Astrocyte of the spinal cord (primary cell): ENCODE measurements around the gene ANK3.

Experiments
- DNase-seq: peaks from one replicate; pipeline ENCODE4 v3.0.0; 2011; ENCODE audit warnings: low read depth, low spot score
- H3K4me3 ChIP-seq: 2 replicates; pipeline ENCODE4 v1.5.1; 2011; ENCODE audit warnings: low read depth, mild to moderate bottlenecking, low read length, moderate library complexity
- in situ Hi-C: cut with HindIII; loops from 2 replicates; pipeline ENCODE4 v1.10.0; 2017; ENCODE audit warnings: low sequenced_read_pairs
- TF ChIP-seq, protein P1 (sequence below): IDR thresholded peaks from 2 replicates; pipeline ENCODE4 v1.5.1; 2012; ENCODE audit warnings: low read depth, mild to moderate bottlenecking, low read length, inconsistent platforms

ANK3 gene

DNA sequence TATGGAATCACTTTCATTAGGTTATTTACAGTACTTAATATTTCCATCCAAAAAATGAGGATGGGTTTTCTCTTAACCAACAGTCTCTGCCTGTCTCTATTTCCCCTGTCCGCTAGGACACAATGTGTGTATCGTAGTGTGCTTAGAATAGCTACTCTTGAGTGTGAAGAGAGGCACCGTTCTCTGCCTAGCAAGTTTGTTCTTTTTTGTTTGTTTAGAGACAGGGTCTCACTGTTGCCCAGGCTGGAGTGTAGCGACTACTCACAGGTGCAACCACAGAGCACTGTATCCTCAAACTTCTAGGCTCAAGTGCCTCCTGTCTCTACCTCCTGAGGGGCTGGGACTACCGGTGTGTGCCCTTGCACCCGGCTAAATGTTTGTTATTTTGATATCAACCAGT, 121.9 kb downstream of the ANK3 start:
- no peak for DNase-seq
- in situ Hi-C loops = no loop called here
- TF ChIP-seq, protein P1, sequence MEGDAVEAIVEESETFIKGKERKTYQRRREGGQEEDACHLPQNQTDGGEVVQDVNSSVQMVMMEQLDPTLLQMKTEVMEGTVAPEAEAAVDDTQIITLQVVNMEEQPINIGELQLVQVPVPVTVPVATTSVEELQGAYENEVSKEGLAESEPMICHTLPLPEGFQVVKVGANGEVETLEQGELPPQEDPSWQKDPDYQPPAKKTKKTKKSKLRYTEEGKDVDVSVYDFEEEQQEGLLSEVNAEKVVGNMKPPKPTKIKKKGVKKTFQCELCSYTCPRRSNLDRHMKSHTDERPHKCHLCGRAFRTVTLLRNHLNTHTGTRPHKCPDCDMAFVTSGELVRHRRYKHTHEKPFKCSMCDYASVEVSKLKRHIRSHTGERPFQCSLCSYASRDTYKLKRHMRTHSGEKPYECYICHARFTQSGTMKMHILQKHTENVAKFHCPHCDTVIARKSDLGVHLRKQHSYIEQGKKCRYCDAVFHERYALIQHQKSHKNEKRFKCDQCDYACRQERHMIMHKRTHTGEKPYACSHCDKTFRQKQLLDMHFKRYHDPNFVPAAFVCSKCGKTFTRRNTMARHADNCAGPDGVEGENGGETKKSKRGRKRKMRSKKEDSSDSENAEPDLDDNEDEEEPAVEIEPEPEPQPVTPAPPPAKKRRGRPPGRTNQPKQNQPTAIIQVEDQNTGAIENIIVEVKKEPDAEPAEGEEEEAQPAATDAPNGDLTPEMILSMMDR = no peak
- H3K4me3 ChIP-seq = no peak overlapping the region

DNA sequence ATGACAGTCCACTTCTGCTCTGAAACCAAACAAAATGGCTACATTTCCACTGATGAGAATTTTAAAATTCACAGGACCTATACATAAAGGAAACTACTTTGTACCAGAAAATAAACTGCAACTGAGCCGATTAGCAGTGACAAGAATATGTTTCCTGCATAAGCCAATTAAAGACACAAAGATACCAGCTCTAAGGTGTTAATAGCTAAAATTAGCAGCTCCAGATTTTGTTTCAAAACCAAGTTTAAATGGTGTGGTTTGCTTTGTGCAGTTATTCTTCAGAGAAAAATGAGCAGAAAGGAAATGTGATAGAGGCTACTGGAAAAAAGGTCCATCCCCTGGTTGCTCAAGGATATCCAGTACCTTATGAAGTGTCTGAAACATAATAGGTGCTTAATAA, 123.2 kb downstream of the ANK3 start:
- H3K4me3 ChIP-seq = no peak overlapping the region
- no peak for DNase-seq
- TF ChIP-seq, protein P1 = no peak
- in situ Hi-C loops = no loop called here

DNA sequence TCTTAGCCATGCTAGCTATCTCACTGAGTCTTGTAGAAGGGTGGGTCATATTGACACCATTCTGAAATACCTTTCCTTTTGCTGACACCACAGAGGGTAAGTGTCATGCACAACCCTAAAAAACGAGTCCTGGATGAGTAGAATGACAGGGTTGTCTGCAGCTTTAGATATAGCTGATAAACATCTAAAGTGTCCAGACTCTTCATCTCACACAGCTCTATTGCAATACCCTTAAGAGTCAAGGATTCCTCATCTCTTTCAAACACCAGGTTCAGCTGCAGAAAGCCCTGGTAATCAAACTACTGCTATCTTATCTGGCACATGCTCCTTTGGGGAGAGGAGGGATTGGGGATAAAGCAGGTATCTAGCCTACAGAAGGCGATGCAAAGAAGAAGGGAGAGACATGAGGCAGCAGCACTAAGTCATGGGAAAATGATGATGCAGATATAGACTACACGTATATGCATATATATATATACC, 127.0 kb downstream of the ANK3 start:
- H3K4me3 ChIP-seq = no peak overlapping the region
- TF ChIP-seq, protein P1 = no peak
- in situ Hi-C loops = no loop called here
- DNase-seq = no peak

DNA sequence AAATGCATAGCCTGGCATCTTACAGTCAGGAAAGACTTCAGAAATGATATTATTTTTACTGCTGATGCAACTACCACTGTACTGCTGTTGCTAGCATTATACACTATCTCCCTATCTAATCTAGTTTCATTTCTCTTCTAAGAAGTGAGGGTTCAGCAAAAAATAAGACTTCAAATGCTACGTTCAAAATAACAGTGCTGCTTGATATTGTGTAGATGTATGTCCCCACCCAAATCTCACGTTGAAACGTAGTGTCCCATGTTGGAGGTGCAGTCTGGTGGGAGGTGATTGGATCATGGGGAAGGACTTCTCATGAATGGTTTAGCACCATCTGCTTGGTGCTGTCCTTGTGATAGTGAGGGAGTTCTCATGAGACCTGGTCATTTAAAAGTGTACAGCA, 129.4 kb downstream of the ANK3 start:
- in situ Hi-C loops = no loop called here
- no peak for DNase-seq
- no peak overlapping the region for H3K4me3 ChIP-seq
- TF ChIP-seq, protein P1 = no peak

DNA sequence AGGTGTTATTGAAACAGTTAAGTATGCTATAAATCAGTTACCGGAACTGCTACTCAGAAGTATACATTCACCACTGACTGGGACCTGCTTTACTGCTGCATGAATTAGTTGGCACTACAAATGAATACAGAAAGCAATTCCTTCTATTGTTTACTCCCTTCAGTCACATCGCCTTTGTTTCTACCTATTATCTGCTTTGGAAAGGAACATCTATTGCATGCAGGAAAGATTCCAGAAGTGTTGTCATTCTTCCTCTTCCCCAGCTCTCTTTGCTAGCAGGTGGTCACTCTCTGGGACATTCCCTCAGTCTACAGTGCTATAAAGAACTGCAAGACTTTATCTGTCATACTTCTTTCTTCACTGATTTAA, 131.3 kb downstream of the ANK3 start:
- no peak overlapping the region for H3K4me3 ChIP-seq
- TF ChIP-seq, protein P1 = no peak
- in situ Hi-C loops = no loop called here
- no peak for DNase-seq

DNA sequence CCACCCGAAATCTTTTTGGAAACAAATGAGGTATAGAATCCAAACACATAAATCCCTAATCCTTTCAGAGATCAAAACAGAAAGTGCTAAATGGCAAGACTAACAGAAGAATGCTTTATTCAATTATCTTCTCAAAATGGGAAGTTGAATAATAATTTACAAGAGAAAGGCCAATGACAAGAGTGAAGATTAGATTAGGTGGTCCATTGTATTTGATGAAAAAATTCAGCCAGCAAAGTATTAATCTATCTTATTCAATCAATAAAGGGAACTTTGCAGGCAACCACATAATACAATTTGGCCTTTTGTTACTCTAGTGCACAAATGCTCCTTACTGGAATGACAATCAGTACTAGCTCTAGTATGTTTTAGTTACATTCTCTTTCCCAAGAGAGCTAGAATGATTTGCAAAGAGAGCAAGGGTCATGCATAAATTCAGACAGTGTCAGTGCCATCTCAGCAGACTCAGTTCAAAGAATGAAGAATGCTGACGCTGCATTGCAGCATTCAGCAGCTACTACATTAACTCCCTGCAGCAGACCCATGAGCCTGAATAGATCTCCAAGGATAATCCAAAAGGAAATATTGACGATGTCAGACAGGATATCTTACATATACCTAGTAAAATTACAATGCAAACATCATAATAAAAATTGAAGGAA, 131.8 kb downstream of the ANK3 start:
- TF ChIP-seq, protein P1 = no peak
- no peak overlapping the region for H3K4me3 ChIP-seq
- no peak for DNase-seq
- in situ Hi-C loops = no loop called here

DNA sequence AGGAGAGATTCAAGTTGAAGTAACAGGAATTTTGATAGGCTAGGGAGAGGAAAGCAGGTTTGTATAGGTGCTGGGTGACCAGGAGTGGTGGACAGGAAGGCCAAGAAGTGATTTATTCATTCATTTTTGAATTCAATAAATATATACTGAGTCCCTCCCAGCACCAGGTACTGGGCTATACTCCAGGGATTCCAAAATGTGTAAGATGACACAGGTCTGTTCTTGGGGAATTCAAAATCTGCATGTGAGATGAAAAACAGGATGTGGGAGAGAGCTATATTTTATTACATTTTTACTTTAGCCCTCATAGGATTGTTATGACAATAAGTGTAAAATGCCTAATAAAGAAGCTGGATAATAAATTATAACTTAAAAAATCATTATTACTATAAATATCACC, 134.9 kb downstream of the ANK3 start:
- in situ Hi-C loops = no loop called here
- H3K4me3 ChIP-seq = no peak overlapping the region
- TF ChIP-seq, protein P1 = no peak
- no peak for DNase-seq
